HepG2 (cell line): ENCODE results near the gene ARHGEF40. TPM values are rescaled to one million over a fixed set of nuclear protein-coding genes. Genes with fewer than 3 reads are reported as not detected.

ENCODE experiments used
- BCL6 ChIP-seq: IDR thresholded peaks from 2 replicates; pipeline ENCODE4 v1.6.1; 2016; ENCODE audit warnings: missing genetic modification reagents, missing compliant biosample characterization
- CREB3 ChIP-seq: sonication (generic); formaldehyde crosslinking; IDR thresholded peaks from 2 replicates; pipeline ENCODE4 v1.5.0; 2020; ENCODE audit warnings: missing genetic modification reagents
- HNF1B ChIP-seq: sonication (generic); formaldehyde crosslinking; IDR thresholded peaks from 2 replicates; pipeline ENCODE4 v1.5.1; 2020; ENCODE audit warnings: mild to moderate bottlenecking, moderate library complexity, missing genetic modification reagents
- KMT2B ChIP-seq: IDR thresholded peaks from 2 replicates; pipeline ENCODE4 v1.6.1; 2016; ENCODE audit warnings: missing genetic modification reagents, missing compliant biosample characterization
- NKX3-1 ChIP-seq: sonication (generic); formaldehyde crosslinking; IDR thresholded peaks from 2 replicates; pipeline ENCODE4 v1.5.0; 2020; ENCODE audit warnings: missing genetic modification reagents
- NONO ChIP-seq, 2 experiments: fragments of 450-650 bp in 1 of 2; sonication (generic) in 1 of 2; formaldehyde crosslinking in 1 of 2; IDR thresholded peaks in 1 of 2; conservative IDR thresholded peaks in 1 of 2; 2 replicates each; pipeline versions ENCODE4 v1.6.1 to v1.8.0; 2017 to 2022; ENCODE audit warnings: mild to moderate bottlenecking in 1 of 2, missing genetic modification reagents in 1 of 2, moderate library complexity in 1 of 2
- SALL1 ChIP-seq: sonication (generic); formaldehyde crosslinking; IDR thresholded peaks from 2 replicates; pipeline ENCODE4 v1.8.0; 2022; ENCODE audit warnings: mild to moderate bottlenecking, missing genetic modification reagents
- U2AF1 ChIP-seq: fragments of 200-400 bp; formaldehyde crosslinking; optimal IDR thresholded peaks from 2 replicates; pipeline ENCODE3; 2017; ENCODE audit warnings: mild to moderate bottlenecking, low read depth, low read length
- U2AF2 ChIP-seq: fragments of 200-400 bp; formaldehyde crosslinking; IDR thresholded peaks from 2 replicates; pipeline ENCODE4 v1.6.1; 2017; ENCODE audit warnings: low read depth, mild to moderate bottlenecking, low read length
- ZBTB40 ChIP-seq, 2 experiments: fragments of 450-650 bp in 1 of 2; sonication (generic) in 1 of 2; formaldehyde crosslinking in 1 of 2; IDR thresholded peaks; 2 replicates each; pipeline versions ENCODE4 v1.6.1 to v1.8.0; 2016 to 2022; ENCODE audit warnings: antibody characterized with exemption in 1 of 2, mild to moderate bottlenecking in 1 of 2, missing genetic modification reagents in 1 of 2
- ZFAT ChIP-seq: sonication (generic); formaldehyde crosslinking; conservative IDR thresholded peaks from 2 replicates; pipeline ENCODE4 v1.8.1; 2023; ENCODE audit warnings: missing genetic modification reagents, inconsistent platforms
- ZNF253 ChIP-seq: sonication (generic); formaldehyde crosslinking; IDR thresholded peaks from 2 replicates; pipeline ENCODE4 v1.8.0; 2022; ENCODE audit warnings: mild to moderate bottlenecking, missing genetic modification reagents, borderline replicate concordance
- ZNF274 ChIP-seq: sonication (generic); formaldehyde crosslinking; IDR thresholded peaks from 2 replicates; pipeline ENCODE4 v1.5.1; 2020; ENCODE audit warnings: mild to moderate bottlenecking, missing genetic modification reagents
- ZNF333 ChIP-seq: sonication (generic); formaldehyde crosslinking; IDR thresholded peaks from 2 replicates; pipeline ENCODE4 v1.4.0; 2020; ENCODE audit warnings: mild to moderate bottlenecking, missing genetic modification reagents, borderline replicate concordance
- ZNF33A ChIP-seq: sonication (generic); formaldehyde crosslinking; IDR thresholded peaks from 2 replicates; pipeline ENCODE4 v1.5.1; 2020; ENCODE audit warnings: missing genetic modification reagents, mild to moderate bottlenecking, moderate library complexity, borderline replicate concordance
- ZNF891 ChIP-seq: sonication (generic); formaldehyde crosslinking; IDR thresholded peaks from 2 replicates; pipeline ENCODE4 v1.5.0; 2020; ENCODE audit warnings: mild to moderate bottlenecking, missing genetic modification reagents
- polyA plus RNA-seq, 8 experiments: library from polyadenylated mRNA; depleted of rRNA in 3 of 8; stranded (reverse) in 7 of 8; unstranded in 1 of 8; fragments of >200 nt; fragmentation: Illumina TruSeq in 4 of 8; extraction: Trizol in 4 of 8; gene quantifications; 2 replicates each; pipeline versions ENCODE4 v1.2.1 to v1.2.3, GENCODE V29; 2011 to 2016; ENCODE audit warnings: low read depth in 4 of 8, missing spikeins in 1 of 8, mixed read lengths in 1 of 8; ENCODE audit not compliant: insufficient read depth in 1 of 8
- total RNA-seq, 5 experiments: library from RNA; depleted of rRNA; stranded (reverse); fragments of >200 nt; fragmentation: Illumina TruSeq; extraction: Trizol; gene quantifications; 2 replicates each; pipeline ENCODE4 v1.2.3, GENCODE V29; 2016; ENCODE audit warnings: low read depth in 1 of 5

Gene ARHGEF40
- total and polyA plus RNA-seq, 2 of the 13 experiments (the other 11 are each of a cell fraction or from before 2014, with no cell fraction given), result 28.1 to 78.1 TPM

DNA sequence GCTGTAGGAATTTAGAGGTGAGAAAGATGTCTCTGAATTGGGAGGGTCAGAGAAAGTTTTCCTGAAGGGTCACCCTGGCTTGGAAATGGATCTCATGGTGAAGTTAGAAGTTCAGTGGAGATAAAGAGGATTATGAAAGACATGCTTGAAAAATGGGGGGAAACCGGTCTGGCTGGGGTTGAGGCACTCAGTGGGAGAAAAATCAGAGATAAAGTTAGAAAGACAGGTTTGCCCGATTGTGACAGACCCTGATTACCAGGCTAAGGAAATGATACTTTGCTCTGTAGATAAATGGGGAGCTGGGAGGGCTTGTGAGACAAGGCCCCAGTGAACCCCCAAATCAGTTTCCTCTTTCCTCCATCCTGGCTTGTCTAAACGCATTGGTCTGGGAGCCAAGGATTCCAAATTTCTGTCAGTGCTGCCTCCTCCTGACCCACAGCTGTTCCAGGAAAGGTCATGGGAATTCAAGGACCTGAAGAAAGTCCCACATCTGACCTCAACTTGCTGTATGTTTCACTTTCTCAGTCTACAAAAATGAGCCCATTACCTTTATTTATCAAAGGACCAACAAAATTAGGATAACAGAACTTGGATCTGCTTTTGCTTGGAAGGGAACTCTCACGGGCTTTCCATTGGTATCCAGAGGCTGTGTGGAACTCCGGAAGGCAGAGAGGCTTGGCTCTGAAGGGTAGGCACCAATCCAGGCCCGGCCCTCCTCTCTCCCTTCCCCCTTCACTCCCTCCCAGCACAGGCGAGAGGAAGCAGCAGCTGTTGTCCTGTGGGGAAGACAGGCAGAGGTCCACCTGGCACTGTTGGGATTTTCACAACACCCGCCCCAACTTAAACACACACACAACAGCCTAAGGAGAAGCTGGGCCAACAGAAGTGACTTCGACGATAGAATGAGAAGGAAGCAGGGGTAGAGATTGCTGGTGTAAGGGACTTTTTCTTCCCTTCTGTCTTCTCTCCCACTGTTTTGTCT lies 31.4 kb upstream of the ARHGEF40 start (continued):
- TF ChIP-seq CREB3 (CRISPR knock-in tag) (no peak), ZBTB40 (IDR thresholded peaks at IDR 0.05) (no peak), ZBTB40 (CRISPR knock-in tag; IDR thresholded peaks at IDR 0.05) (no peak), NKX3-1 (CRISPR knock-in tag) (no peak), ZNF253 (CRISPR knock-in tag) (no peak), KMT2B (CRISPR knock-in tag) (peak; percentile 45; the same call in 1 of the 2 replicates), HNF1B (CRISPR knock-in tag) (peak; percentile 80), SALL1 (CRISPR knock-in tag) (peak; percentile 82), U2AF1 (no peak), ZNF333 (CRISPR knock-in tag) (no peak), BCL6 (peak; percentile 6; the same call in 1 of the 2 replicates), NONO (IDR thresholded peaks at IDR 0.05) (no peak), NONO (CRISPR knock-in tag; conservative IDR thresholded peaks at IDR 0.05) (no peak), ZNF33A (CRISPR knock-in tag) (no peak), U2AF2 (no peak), ZNF274 (CRISPR knock-in tag) (0 out of 2 replicates have a peak, but pooled peaks have one; percentile 50), ZNF891 (CRISPR knock-in tag) (no peak), ZFAT (CRISPR knock-in tag) (no peak)
